GM12873 (cell line): ENCODE measurements around the gene COL27A1.

ENCODE experiments used
- TF ChIP-seq, protein P1 (sequence below): IDR thresholded peaks from 2 replicates; pipeline ENCODE4 v1.5.1; 2012; ENCODE audit warnings: low read depth, mild to moderate bottlenecking, moderate library complexity, low read length, control low read depth; ENCODE audit not compliant: insufficient read depth; ENCODE audit errors: missing control alignments

Gene COL27A1

GRCh38 chr9:114272739-114273431, 117.5 kb downstream of the COL27A1 start:
- TF ChIP-seq, protein P1, sequence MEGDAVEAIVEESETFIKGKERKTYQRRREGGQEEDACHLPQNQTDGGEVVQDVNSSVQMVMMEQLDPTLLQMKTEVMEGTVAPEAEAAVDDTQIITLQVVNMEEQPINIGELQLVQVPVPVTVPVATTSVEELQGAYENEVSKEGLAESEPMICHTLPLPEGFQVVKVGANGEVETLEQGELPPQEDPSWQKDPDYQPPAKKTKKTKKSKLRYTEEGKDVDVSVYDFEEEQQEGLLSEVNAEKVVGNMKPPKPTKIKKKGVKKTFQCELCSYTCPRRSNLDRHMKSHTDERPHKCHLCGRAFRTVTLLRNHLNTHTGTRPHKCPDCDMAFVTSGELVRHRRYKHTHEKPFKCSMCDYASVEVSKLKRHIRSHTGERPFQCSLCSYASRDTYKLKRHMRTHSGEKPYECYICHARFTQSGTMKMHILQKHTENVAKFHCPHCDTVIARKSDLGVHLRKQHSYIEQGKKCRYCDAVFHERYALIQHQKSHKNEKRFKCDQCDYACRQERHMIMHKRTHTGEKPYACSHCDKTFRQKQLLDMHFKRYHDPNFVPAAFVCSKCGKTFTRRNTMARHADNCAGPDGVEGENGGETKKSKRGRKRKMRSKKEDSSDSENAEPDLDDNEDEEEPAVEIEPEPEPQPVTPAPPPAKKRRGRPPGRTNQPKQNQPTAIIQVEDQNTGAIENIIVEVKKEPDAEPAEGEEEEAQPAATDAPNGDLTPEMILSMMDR = no peak

GRCh38 chr9:114273461-114273881, 118.1 kb downstream of the COL27A1 start:
- TF ChIP-seq, protein P1 = no peak

DNA sequence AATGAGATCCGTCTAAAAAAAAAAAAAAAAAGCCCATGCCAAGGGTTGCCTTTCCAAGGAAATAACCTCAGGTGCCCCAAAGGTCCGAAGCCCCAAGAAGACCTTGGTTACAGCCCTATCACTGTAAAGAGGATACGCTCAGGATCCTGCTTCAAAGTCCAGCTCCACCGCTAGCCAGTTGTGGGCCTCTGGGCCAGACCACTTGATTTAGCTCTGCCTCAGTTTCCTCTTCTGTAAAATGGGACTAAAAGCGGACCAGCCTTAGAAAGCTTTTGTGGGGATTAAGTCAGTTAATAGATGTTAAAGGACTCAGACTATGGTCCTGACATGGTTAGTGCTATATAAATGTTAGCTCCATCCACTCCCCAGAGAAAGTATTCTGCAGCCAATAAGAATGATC, 118.9 kb downstream of the COL27A1 start:
- TF ChIP-seq, protein P1 = no peak

DNA sequence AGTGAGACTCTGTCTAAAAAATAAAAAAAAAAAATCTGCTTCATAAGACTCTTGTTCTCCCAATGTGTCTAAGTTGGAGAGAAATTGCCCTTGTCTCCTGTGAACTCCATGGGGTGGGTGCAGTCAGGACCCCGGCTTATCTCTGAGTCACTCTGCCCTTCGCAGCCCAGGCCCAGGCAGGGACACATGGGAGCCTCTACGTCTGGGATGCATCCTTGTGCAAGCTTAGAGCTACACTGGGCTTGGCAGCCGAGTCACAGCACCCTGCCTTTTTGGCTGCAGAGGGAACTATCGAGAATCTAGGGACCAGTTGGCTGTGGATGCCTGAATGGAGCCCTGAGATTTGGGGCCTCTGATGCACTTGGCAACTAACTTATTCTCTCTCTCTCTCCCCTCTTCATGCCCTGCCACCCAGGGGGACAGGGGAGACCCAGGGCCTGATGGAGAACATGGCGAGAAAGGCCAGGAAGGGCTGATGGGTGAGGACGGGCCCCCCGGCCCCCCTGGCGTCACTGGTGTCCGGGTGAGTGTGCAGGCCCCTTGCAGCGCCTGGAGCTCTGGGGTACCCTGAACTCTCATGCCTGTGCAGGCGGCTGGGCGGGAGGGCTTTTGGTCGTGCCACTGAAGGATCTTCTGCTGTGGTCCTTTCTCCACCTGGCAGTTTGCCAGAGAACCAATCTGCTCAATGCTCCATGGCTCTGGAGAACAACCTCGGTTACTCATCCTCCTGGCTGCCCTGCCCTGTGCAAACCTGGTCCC, 120.1 kb downstream of the COL27A1 start:
- TF ChIP-seq, protein P1 = no peak

DNA sequence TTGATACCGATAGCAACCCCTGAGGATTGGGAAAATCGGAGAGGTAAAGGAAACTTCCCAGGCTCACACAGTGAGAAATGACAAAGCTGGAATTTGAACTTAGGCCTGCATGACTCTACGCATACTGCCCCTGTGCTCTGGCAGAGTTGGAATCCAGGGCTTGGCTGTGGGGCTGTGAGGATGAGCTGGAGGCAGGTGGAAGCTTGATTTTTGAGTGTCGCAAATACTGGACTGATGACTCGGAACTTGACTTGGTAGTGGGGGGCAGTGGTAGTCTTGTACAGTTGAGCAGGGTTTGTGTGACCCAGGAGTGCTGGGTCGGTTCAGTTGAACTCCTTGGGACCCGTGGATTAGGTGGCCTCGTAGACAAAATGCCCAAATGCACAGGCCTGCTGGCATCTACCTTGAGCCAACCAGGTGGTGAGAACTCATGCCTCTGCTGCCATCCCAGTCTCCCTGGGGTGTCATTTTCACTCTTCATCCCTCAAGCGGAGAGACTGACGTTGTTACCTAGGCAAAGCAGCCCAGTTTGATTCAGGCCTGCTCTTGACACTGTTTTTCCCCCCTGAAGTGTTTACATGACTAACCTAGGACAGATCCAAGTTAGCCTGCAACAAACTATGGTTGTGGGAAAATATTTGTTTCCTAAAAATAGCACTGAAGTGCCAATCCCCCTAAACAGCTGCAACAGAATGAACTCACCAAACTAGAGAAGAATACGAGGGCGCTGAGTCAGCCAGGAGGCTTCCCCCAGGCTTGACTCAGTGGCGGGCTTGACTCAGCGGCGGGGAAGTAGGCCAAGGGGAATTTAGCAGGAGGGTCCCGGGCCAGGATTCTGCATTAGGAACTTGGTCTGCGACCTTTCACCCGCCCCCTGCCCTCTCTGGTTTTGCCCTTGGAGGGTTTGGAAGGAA, 121.8 kb downstream of the COL27A1 start:
- TF ChIP-seq, protein P1 = no peak

GRCh38 chr9:114278356-114278755, 123.0 kb downstream of the COL27A1 start:
- TF ChIP-seq, protein P1 = no peak
